GM12892 (cell line): ENCODE measurements around the gene NOXO1.
A peak's percentile ranks its signal among the peaks of the same experiment; 100 is the strongest.
"Not testable (repeated sequence)": the region's sequence is repeated elsewhere in the genome, so short reads cannot be mapped to it uniquely, and the experiment has no call there.

ENCODE experiments used
- DNase-seq: peaks from one replicate; pipeline ENCODE4 v3.0.0; 2011; ENCODE audit not compliant: insufficient read length
- FAIRE-seq: peaks from 2 replicates; lab custom pipeline; 2011; peaks lifted over from hg19 to GRCh38; lab: Jason Lieb, UNC
- POLR2A ChIP-seq: IDR thresholded peaks from 2 replicates; pipeline ENCODE4 v1.6.1; 2011; ENCODE audit warnings: low read depth, low read length, control low read depth
- POLR2AphosphoS5 ChIP-seq: IDR thresholded peaks from 2 replicates; pipeline ENCODE4 v1.6.1; 2011; ENCODE audit warnings: low read depth, low read length, control low read depth
- TAF1 ChIP-seq: IDR thresholded peaks from 2 replicates; pipeline ENCODE4 v1.6.1; 2011; ENCODE audit warnings: low read depth, mild to moderate bottlenecking, control low read depth, low read length, borderline replicate concordance

NOXO1 gene

DNA sequence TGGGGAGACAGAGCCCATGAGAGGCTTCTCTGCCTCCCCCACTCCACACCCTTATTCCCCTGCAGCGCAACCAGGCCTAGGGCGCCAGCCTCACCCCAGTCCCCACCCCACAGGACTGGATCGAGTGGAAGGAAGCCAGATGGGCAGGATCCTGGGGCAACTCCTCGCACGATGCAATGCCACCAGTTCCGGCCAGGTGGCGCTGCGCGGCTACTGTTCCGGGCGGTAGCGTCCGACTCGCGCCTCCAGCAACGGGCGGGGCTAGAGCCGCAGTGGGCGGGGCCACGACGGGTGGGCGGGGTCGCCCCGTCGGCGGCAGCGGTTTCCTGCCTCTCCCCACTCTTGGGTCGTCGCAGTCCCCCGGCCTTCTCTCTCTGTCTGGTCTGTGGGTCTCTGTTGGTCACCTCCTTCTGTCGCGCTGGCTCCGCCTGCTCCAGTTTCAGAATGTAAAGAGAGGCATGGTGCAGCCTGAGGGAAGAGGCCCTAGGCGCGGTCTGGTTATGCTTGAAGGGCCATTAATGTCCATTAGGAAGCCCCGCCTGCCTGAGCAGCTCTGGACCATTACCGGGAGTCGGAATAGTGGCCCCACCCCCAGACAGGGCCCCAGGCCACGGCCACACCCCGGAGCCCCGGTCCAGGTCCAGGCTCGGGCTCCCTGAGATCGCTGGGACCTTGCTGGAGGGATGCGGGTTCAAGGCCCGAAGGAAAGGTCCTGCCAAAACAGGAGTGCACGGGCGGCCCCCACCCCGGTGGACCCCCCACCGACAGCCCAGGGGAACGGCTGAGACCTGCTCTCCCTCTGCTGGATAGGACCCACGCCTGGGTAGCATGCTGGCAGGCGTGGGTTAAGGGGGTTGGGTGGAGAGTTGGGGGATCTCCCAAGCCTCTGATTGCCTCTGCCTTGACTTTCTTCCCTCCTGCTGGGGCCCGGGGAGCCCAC, 42.1 kb upstream of the NOXO1 start:
- FAIRE-seq: peak; percentile 99
- peak; percentile 99 for DNase-seq

DNA sequence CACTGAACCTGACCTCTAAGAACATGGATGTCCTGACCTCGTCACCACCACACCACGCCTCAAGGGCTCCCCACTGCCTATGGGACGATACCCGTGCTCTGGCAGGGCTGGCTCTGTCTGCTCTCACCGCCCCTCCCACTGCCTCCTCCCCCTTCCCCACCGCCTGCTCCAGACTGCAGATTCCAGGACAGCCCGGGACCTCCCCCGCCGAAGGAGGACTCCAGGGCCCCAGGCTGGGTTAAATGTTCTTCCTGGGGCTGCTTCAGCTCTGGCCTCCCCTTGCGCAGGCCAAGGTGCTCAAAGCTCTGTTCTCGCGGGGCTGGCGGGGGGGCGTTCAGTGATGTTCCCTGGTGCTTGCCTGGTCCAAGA, 41.4 kb upstream of the NOXO1 start:
- DNase-seq (no peak), FAIRE-seq (no peak)
- TF ChIP-seq POLR2A (no peak), POLR2AphosphoS5 (no peak), TAF1 (no peak)

More for the DNA sequence above, 42.1 kb upstream of the NOXO1 start:
- TF ChIP-seq POLR2AphosphoS5 (no peak), POLR2A (no peak; the same call in 1 of the 2 replicates), TAF1 (no peak)

DNA sequence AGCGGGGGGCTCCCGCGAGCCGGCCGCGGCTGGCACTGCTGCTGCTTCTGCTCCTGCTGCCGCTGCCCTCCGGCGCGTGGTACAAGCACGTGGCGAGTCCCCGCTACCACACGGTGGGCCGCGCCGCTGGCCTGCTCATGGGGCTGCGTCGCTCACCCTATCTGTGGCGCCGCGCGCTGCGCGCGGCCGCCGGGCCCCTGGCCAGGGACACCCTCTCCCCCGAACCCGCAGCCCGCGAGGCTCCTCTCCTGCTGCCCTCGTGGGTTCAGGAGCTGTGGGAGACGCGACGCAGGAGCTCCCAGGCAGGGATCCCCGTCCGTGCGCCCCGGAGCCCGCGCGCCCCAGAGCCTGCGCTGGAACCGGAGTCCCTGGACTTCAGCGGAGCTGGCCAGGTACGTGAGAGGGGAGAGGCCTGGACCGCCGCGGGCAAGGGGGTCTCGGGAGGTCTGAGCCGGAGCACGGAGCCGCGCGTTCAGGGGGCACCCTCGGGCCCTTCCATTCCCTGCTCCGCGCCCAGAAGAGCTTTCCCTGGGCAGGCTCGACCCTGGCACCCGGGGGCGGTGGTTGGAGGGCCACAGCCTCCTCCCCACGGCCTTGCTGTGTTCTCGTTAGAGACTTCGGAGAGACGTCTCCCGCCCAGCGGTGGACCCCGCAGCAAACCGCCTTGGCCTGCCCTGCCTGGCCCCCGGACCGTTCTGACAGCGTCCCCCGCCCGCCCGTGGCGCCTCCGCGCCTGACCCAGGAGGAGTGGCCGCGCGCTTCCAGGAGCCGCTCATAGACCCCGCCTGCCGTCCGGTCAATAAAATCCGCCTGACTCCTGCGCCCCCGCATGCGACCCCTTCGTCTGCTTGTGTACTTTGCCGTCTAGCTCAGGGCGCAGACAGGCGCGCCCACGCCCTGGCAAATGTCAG, 38.9 kb upstream of the NOXO1 start:
- FAIRE-seq: no peak
- no peak for TF ChIP-seq POLR2A
- no peak for TF ChIP-seq POLR2AphosphoS5
- TF ChIP-seq TAF1: no peak
- DNase-seq: no peak

DNA sequence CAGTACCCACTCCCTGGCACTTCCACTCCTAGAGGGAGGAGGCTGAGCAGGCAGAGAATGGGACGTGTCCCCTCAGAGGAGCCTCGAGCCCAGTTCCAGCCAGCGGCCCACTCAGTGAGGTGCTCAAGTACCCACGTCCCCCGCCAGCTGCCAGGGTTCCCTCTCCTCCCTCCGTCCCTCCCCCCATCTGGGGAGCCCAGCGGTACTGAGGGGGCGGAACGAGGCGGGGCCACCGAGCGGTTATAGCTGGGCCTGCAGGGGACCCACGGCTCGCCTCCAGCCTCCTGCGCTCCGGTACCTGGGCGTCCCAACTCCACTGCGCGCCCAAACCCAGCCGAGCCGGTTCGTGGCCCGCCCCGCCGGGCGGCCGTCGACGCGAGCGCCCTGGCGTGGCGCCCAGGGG, 38.2 kb upstream of the NOXO1 start, which contains the start of gene NPW:
NPW (plus strand) TSS at position 268 of the 403 bp plus-strand sequence.
- no peak for TF ChIP-seq POLR2A
- no peak for TF ChIP-seq POLR2AphosphoS5
- TF ChIP-seq TAF1: no peak
- DNase-seq: no peak
- no peak for FAIRE-seq

DNA sequence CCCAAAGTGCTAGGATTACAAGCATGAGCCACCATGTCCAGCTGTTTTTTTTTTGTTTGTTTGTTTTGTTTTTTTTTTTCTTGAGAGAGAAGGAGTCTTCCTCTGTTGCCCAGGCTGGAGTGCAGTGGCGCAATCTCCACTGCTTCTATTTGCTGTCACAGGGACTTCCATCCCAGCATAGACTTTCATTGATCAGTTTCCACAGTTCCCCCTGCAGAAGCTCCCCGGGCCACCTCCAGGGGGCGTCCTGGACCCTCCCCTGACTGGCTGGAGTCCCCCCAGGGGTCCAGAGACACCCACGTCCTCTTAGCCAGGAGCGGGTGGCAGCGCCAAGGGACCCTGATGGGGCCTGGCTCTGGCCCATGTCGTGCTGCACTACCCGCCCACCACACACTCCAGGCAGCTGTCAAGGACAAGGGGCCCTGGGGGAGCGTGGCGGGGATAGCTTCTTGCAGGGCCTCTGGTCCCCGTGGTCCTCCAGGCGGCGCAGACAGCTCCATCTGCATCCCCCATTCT, 35.2 kb upstream of the NOXO1 start:
- TF ChIP-seq POLR2A (no peak), POLR2AphosphoS5 (no peak), TAF1 (no peak)
- no peak for DNase-seq
- no peak for FAIRE-seq

DNA sequence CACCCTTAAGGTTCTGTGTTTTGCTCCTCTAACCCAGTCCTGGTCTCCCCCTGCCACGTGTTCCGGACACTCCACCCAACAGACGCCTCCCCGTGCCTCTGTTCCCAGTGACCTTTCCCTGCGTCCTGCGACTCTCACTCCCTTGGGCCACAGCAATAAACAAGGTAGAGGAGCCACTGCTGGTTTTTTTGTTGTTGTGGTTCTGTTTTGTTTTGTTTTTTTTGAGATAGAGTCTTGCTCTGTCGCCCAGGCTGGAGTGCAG, 34.6 kb upstream of the NOXO1 start:
- TF ChIP-seq POLR2AphosphoS5: no peak
- no peak for TF ChIP-seq POLR2A
- no peak for TF ChIP-seq TAF1
- FAIRE-seq (no peak), DNase-seq (no peak)

DNA sequence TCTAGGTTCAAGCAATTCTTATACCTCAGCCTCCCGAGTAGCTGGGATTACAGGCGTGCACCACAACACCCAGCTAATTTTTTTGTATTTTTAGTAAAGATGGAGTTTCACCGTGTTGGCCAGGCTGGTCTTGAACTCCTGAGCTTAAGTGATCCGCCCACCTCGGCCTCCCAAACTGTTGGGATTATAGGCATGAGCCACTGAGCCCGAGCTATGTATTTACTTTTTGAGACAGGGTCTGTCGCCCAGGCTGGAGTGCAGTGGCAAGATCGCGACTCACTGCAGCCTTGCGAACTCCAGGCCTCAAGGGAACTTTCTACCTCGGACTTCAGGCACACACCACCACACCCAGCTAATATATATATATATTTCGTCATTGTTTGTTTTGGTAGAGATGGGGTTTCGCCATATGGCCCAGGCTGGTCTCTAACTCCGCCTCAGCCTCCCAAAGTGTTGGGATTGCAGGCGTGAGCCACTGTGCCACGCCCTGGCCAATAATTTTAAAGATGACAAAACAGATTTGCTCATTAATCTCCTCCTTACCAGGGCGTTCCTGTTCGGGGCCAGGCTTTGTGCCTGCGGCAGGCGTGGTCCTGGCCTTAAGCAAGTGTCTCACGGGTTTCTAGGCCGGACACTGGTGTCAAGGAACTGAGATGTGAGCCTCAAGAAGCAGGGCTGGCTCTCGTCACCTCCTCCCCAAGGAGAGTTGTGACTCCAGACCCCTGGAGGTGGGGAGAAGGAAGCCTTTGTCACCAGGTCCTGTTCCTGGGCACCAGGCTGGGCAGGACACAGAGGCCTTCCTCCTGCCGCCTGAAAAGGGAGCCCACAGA, 34.1 kb upstream of the NOXO1 start:
- FAIRE-seq (no peak), DNase-seq (no peak)
- TF ChIP-seq TAF1 (no peak), POLR2AphosphoS5 (no peak), POLR2A (no peak)

DNA sequence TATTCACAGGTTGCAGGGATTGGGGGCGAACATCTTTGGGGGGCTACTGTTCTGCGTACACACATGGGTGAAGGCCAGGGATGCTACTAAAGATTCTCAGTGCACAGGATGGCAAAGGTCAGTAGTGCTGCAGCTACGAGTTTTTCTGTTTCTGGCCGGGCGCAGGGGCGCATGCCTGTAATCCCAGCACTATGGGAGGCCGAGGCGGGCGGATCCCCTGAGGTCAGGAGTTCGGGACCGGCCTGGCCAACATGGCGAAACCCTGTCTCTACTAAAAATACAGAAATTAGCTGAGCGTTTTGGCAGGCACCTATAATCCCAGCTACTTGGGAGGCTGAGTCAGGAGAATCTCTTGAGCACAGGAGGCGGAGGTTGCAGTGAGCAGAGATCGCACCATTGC, 32.3 kb upstream of the NOXO1 start:
- FAIRE-seq: no peak
- no peak for DNase-seq
- no peak for TF ChIP-seq POLR2AphosphoS5
- TF ChIP-seq POLR2A: no peak
- TF ChIP-seq TAF1: no peak

DNA sequence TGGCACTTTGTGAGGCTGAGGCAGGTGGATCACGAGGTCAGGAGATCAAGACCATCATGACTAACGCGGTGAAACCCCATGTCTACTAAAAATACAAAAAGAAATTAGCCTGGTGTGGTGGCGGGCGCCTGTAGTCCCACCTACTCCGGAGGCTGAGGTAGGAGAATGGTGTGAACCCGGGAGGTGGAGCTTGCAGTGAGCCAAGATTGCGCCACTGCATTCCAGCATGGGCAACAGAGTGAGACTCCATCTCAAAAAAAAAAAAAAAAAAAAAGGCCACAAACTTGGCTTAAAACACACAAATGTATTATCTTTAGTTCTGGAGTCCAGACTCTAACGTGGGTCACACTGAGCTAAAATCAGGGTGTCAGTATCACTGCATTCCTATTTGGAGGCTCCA, 30.5 kb upstream of the NOXO1 start:
- DNase-seq, FAIRE-seq: not testable (repeated sequence)

DNA sequence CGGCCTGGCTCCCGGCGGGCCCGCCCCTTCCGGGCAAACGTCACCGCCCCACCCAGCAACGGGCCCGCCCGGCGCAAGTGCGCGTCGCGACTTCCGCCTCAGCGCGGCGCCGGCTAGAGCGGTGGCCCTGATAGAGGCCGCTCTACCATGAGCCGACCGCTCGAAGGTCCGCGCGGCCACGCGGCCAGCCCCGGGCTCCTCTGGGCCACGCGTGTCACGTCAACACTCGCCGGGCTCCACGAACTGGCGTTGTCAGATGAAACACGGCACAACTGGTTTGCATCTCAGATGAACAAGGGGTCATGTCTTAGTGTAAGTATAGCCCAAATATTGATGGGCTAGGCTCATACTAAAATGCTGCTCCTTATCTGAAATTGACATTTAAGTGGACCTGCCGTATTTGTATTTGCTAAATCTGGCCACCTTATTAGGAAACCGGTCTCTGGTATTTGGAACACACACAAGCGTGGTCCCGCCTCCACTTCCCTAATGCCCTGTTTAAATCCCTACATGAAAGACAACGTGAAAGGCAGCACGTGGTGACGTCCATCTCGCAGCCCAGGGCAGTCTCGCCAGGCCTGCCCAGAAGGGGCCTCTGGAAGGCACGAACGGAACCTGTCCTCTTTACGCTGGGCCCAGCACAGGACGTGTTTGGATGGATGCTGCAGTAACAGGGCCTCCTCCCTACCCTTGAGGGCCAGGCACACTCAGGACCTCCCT, 28.7 kb upstream of the NOXO1 start, which contains the start of gene ZNF598:
ZNF598 (minus strand) TSS at position 31 of the 720 bp plus-strand sequence.
- TF ChIP-seq TAF1 (peak; percentile 77; the same call in 1 of the 2 replicates), POLR2AphosphoS5 (peak; percentile 81), POLR2A (peak; percentile 94)
- FAIRE-seq (peak; percentile 85), DNase-seq (peak; percentile 98)
